ENCODE results near the gene TMX2. TPM values are rescaled to one million over a fixed set of nuclear protein-coding genes. Genes with fewer than 3 reads are reported as not detected.

TMX2 gene
- total RNA-seq, 4 donors from 2014 or later = 44.0 to 52.1 (median 50.0) TPM

DNA sequence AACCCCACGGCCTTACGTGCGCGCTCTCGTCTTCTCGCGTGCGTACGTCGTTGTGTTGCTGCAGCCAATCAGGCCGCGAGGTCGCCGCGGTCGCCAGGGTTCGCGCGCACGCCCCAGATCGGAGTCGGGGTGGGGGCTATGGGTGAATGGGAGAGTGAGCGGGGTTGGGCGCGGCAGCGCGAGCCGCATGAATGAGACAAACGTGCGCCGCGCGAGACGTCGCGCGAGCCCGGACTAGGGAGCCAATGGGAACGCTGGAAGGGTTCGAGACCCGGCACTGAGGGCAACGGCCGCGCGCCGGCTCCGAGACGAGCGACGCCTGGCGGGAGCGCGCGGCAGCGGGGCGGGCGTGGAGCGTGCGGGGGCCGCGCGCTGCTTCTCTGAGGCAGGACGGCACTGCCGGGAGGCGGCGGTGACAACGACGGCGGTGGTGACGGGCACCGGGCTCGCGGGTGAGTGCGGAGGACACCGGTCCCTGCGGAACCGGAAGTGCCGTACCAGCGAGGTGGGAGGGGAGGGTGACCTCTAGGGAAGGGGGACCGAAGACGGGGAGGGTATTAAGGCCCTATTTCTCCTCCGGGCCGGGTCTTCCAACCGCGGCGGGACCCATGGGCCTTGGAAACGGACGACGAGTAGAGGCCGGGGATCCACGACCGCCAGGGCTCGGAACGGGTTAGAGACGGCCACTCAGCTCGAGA is 44.5 kb upstream of the TMX2 start, which contains the start of gene ZDHHC5:
TSS of gene ZDHHC5 (plus strand) at position 379 of the 698 bp plus-strand sequence. CDS start 4,977 bp downstream, outside the sequence.
- no peak for TF ChIP-seq EP300 (IDR thresholded peaks at IDR 0.05)
- TF ChIP-seq, protein P1, sequence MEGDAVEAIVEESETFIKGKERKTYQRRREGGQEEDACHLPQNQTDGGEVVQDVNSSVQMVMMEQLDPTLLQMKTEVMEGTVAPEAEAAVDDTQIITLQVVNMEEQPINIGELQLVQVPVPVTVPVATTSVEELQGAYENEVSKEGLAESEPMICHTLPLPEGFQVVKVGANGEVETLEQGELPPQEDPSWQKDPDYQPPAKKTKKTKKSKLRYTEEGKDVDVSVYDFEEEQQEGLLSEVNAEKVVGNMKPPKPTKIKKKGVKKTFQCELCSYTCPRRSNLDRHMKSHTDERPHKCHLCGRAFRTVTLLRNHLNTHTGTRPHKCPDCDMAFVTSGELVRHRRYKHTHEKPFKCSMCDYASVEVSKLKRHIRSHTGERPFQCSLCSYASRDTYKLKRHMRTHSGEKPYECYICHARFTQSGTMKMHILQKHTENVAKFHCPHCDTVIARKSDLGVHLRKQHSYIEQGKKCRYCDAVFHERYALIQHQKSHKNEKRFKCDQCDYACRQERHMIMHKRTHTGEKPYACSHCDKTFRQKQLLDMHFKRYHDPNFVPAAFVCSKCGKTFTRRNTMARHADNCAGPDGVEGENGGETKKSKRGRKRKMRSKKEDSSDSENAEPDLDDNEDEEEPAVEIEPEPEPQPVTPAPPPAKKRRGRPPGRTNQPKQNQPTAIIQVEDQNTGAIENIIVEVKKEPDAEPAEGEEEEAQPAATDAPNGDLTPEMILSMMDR (IDR thresholded peaks at IDR 0.05) = peak in 3 of 4 experiments; percentile 59 to 72 (median 67)
- peak; percentile 82 to 88 for TF ChIP-seq POLR2A (IDR thresholded peaks at IDR 0.05)
- peak; percentile 68 for TF ChIP-seq POLR2AphosphoS5 (IDR thresholded peaks at IDR 0.05)

DNA sequence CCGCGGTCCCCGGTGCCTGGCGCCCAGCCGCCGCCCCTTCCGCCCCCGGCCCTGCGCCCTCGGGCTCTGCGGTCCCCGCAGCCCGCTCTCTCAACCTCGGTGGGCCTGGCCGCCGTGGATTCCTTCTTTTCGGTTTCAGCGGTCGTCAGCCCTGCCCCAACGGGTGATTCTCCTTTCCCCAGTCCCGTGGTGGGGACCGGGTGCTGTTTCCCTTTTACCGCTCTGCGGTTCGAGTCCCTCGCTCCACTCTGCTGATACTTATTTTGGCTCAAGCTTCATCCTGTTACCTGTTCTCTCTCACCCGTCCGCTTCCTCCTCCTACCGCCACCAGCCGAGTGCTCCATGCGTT is 44.0 kb upstream of the TMX2 start:
- WGBS, 2 donors (ENCODE audit: low coverage in 1 of 2) = 0% methylated on average over 12 to 14 of the region's 31 CpGs
- Histone ChIP-seq H3K4me3 (peak overlapping the region; percentile 74 to 95), H3K27ac (peak overlapping the region; percentile 92 to 95 (median 94)), H3K27me3 (no peaks in the 10 kb centered on the region), H3K9me3 (no peaks in the 10 kb centered on the region), H3K36me3 (peaks cover 0 to 21% of the 10 kb centered on the region in 2 donors), H3K4me1 (peaks cover 0 to 47% (median 20%) of the 10 kb centered on the region in 3 donors)
- TF ChIP-seq, protein P1 (IDR thresholded peaks at IDR 0.05) = no peak
- TF ChIP-seq EP300 (IDR thresholded peaks at IDR 0.05) = no peak
- no peak for ATAC-seq

More for the DNA sequence above, 44.5 kb upstream of the TMX2 start, which contains the start of gene ZDHHC5:
- H3K36me3 ChIP-seq = peaks cover 0 to 19% of the 10 kb centered on the region in 2 donors
- H3K9me3 ChIP-seq = no peaks in the 10 kb centered on the region
- ATAC-seq = peak; percentile 94
- peaks cover 0 to 44% (median 20%) of the 10 kb centered on the region in 3 donors for H3K4me1 ChIP-seq
- peak within 1 kb of the TSS; percentile 74 to 95 for H3K4me3 ChIP-seq
- H3K27ac ChIP-seq = peak within 1 kb of the TSS; percentile 92 to 95 (median 94)
- WGBS, 2 donors (ENCODE audit: low coverage in 1 of 2) = 1% methylated on average over 38 of the region's 96 CpGs; no CpG with 5 or more reads in 1 of the 2 donors
- no peaks in the 10 kb centered on the region for H3K27me3 ChIP-seq

DNA sequence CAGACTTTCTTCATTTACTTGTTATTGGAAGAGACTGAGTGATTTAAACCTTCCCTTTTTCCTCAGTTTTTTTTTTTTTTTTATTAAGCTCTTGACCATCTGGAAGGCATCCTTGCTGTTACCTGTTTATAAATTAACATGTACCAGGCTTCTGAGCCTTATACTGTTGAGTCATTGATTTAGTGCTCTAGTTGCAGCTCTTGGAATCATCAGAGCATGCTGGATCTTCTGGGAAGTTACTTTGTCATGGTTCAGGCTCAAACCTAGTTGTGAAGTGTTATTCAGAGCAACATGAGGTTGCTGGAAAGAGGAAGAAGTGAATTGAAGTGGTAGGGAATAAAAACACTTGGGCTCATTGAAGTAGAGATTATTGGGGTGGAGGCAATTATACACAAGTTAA is 38.1 kb upstream of the TMX2 start:
- no peak for ATAC-seq
- H3K4me1 ChIP-seq = peaks cover 0 to 54% (median 10%) of the 10 kb centered on the region in 3 donors
- TF ChIP-seq POLR2AphosphoS5 (IDR thresholded peaks at IDR 0.05) (no peak), EP300 (IDR thresholded peaks at IDR 0.05) (no peak), POLR2A (IDR thresholded peaks at IDR 0.05) (no peak)
- TF ChIP-seq, protein P1 (IDR thresholded peaks at IDR 0.05) = no peak
- no peak overlapping the region for H3K4me3 ChIP-seq
- H3K9me3 ChIP-seq = no peaks in the 10 kb centered on the region
- H3K36me3 ChIP-seq = peaks cover 0 to 61% of the 10 kb centered on the region in 2 donors
- H3K27ac ChIP-seq = no peak overlapping the region
- H3K27me3 ChIP-seq = no peaks in the 10 kb centered on the region

DNA sequence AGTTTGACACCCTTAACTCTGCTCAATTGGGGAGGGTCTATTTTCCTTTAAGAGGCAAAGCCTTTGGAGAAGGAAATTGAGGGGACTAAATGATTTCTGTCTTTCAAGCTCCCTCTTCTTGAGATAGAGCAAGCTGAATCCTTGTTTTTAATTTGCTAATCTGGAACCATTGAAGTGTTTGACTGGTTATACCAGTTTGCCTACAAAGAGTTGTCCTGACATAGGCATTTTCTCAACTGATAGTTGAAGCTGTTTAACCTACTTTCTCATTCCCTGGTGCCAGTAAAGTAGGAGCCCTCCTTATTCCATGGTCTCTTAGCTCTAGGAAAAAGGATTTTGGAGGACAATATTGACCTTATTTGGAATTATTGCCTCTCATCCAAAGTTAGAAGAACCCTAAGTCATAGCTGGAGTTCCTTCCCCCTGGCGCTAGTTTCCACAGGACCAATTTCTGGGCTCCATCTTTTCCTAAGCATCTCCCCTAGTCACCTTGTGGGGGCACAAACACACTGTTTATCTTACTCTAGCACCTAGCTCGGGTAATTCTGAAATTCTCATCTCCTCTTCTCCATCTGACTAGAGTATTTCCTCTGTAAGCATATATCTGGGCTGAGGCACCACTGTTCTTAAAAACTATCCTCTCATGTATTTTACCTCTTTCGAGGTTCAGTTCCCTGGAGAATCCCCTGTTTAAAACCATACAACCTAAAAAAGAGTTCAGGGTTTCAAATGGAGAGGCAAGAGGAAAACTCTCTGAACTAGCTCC is 37.0 kb upstream of the TMX2 start:
- Histone ChIP-seq H3K27ac (no peak overlapping the region), H3K4me1 (peaks cover 0 to 43% (median 0%) of the 10 kb centered on the region in 3 donors), H3K4me3 (no peak overlapping the region), H3K27me3 (no peaks in the 10 kb centered on the region), H3K9me3 (no peaks in the 10 kb centered on the region), H3K36me3 (peaks cover 0 to 61% of the 10 kb centered on the region in 2 donors)
- TF ChIP-seq, protein P1 (IDR thresholded peaks at IDR 0.05) = no peak
- TF ChIP-seq POLR2A (IDR thresholded peaks at IDR 0.05) = no peak
- no peak for TF ChIP-seq EP300 (IDR thresholded peaks at IDR 0.05)
- no peak for TF ChIP-seq POLR2AphosphoS5 (IDR thresholded peaks at IDR 0.05)
- no peak for ATAC-seq
- WGBS, 2 donors (ENCODE audit: low coverage in 1 of 2) = 83 to 87% methylated on average over 3 of the region's 3 CpGs

Measured in gastroesophageal sphincter (tissue), 4 donors.